Measurements from ENCODE around the gene RIOK2.

- TF ChIP-seq POLR2A (IDR thresholded peaks at IDR 0.05; ENCODE audit: low read depth, low read length) (no peak), POLR2AphosphoS5 (IDR thresholded peaks at IDR 0.05; ENCODE audit: low read depth, low read length) (no peak)
These were observed 46.1 kb upstream of the RIOK2 start for GRCh38 chr5:97229196-97229595.
